Posterior cingulate gyrus (tissue), 11 donors: ENCODE data around the gene LDLRAD2.

Source experiments
- DNase-seq, 10 donors: peaks; one replicate each; pipeline versions ENCODE4 v3.0.0 to v3.0.0-alpha.2; 2020 to 2021; ENCODE audit warnings: mixed read lengths in 3 of 10
- intact Hi-C: fragments of 100-400 bp; cut with DNase I; formaldehyde crosslinking; loops from one replicate; pipeline ENCODE4 v1.15.1; 2023

LDLRAD2 gene

DNA sequence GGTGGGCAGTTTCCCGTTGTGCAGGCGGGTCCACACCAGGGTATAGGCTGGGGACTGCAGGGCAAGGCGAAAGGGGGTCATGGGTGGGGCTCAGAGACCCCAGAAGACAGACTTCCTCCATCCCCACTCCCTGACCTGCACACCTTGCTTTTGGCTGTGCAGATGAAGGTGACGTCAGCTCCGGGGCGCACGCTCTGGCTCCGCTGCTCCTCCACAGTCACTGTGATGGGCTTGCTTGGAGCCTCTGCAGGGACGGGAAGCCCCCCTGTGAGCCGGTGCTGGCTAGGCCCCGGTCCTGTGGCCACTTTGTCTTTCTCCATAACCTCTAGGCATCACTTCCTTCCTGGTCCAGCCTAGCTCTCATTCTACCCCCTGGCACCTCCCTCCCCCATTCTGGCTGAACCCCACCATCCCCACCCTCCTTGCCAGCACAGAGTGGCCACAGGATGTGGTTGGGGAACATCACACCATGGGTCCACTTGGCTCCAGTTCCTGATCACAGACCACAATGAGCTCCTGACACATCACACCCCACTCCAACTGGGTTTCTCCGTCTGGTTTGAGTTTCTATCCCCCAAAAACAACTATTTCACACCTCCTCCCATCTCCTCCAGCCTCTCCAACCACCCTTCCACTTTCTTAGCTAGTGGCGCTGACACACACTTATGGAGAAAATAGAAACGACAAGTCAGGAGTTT, 45.2 kb downstream of the LDLRAD2 start:
- DNase-seq: no peak
- intact Hi-C loops: no loop called here

DNA sequence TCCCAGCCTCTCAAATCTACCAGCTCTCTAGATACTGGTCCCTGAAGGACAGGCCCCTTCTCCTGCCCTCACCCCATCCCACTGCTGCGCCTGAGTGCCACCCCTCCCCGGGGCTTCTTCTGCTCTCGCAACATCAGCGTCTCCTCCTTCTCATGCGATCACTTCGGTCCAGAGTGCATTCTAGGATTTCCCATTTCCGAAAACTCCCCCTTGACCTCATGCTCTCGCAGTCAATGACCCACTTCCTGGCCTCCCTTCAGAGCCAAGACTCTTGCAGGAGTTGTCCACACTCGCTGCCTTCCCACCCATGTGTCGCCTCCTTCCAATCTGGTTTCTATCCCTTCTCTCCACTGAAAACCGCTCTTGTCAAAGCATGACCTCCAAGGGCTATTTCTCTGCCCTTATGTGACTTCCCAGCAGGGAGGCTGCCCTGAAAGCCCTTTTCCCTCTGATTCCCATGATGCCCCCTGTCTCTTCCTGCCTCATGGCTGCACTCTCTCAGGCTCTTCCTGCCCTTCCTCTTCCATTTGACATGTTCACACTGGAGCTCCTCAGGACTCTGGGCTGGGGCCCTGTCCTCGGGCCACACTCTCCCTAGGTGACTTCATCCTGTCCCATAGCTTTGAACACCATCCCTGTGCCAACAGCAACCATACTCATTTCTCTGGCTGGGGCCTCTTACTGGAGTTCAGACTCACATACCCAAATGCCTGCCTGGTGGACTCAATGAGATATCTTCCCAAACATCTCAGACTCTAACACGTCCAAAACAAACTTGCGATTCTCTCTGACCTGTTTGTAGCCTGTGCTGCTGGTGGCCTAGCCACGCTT, 46.0 kb downstream of the LDLRAD2 start:
- intact Hi-C loops: no loop called here
- DNase-seq: no peak

DNA sequence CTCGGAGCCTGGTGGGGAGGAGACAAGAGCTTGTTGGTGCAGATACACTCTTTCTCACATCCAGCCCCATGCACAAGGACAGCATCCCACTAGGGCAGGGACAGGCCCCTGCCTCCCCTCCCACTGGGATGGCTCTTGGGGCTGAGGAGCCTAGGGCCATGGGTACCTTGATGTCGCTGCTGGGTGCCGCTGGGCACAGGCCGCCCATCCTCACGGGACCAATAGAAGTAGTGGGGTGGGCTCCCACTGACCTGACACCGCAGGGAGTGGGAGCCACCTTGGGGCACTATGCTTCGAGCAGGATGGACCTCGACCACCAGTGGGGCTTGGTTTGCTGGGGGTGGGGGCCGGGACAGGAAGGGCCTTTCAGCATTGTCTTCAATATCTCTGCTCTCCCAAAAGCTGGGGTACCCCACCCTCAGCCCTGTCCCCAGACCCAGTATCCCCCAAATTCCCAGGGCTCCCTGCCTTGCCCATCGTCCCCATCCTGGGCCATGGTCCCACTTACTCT, 47.7 kb downstream of the LDLRAD2 start:
- intact Hi-C loops: no loop called here

DNA sequence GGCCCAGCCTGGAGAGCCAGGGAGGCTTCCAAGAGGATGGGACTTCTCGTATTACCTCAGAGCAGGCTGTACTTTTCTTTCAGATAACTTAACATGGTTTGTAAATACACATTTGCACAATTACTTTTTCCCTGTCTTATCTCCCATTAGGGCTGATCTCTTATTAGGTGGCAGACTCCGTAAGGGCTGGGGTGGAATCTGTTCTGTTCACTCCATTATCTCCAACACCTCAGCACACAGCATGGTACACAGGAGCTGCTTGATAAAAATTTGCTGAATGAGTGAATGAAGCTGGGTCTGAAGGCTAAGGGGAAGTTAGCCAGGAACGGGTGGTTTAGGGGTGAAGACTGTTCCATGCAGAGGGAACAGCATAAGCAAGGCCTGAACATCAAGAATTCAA, 48.9 kb downstream of the LDLRAD2 start:
- intact Hi-C loops: no loop called here
- DNase-seq: no peak

More for the DNA sequence above, 47.7 kb downstream of the LDLRAD2 start:
- DNase-seq: no peak

DNA sequence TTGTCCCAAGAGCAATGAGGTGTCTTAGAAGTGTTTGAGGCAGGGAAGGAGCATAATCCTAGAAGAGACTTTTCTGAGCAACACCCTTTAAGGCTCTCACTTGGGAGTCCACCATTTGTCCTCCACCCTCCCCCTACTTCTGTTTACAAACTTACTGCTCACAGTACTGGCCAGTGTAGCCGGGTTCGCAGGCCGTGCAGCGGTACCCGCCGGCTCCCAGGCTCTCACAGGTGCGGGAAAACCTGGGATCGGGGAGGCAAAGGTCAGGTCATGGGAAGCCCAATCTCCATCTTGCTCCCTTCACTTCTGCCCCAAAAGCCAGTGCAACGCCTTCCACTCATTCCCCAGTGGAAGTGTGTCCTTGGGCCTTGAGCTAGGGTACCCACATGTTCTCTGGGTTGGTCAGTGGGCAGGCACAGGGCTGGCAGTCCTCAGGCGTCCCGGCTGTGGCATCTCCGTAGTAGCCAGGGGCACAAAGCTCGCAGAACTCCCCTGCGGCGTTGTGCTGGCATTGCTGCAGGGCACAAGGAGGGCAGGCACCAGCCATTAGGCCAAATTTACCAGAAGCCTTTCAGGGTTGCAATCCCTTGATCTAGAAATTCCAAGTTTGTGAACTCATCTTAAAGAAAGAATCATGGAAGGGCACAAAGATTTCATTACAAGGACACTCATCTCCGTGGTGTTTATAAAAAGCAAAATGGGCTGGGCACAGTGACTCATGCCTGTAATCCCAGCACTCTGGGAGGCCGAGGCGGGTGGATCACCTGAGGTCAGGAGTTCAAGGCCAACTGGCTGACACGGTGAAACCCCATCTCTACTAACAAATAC, 49.8 kb downstream of the LDLRAD2 start:
- intact Hi-C loops: no loop called here

DNA sequence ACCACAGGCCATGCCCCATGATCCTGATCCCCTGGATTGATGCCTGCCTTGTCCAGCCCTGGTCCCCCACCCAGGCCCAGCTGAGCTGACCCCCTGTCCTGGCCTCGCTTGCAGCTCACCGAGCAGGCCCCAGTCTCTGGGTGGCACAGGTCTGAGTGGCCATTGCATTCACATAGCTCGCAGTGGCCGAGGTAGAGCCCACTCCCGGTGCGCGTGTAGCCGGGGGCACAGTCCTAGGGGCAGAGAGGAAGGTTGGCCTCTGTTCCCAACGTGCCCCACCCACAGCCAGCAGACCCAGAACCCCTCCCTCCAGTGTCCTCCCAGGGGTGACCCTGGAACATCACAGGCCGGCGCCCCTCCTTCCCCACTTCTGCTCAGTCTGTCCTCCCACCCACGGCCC, 51.9 kb downstream of the LDLRAD2 start:
- intact Hi-C loops: no loop called here
- DNase-seq: no peak

More for the DNA sequence above, 49.8 kb downstream of the LDLRAD2 start:
- DNase-seq: no peak

DNA sequence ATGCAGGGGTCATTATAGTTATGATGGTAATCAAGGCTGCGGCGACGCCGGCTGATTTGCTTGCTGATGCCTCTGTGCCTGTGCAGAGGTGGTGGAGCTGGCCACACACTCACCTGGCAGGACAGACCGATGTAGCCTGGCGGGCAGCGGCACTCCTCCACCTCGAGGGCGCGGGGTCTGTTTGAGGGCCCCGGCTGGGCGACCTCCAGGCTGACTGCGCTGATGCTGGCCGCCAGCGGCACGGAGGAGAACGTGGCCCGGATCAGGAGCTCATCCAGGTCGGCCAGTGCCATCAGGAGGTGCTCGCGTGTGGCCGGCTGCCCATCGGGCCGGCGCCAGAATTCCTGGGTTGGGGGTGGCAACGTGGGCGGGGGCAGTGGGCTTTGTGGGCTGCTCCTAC, 52.7 kb downstream of the LDLRAD2 start:
- peak in 1 of 10 donors; percentile 62 for DNase-seq
- intact Hi-C loops: no loop called here

DNA sequence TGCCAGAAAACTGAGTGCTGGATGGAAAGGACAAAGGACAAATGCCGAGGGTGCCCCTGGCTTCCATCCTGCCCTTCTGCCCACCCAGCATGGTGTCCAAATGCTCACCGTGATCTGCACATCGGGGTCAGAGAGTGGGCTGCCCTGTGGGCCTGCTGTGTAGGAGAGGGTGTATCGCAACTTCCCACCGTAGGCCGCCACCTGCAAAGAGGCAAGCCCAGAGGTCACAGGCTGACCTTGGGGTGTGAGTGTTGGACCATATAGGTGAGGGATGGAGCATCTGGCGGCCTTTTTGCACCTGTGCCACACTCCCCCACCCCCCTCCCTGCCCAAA, 53.5 kb downstream of the LDLRAD2 start:
- intact Hi-C loops: no loop called here
- peak in 1 of 10 donors; percentile 40 for DNase-seq

DNA sequence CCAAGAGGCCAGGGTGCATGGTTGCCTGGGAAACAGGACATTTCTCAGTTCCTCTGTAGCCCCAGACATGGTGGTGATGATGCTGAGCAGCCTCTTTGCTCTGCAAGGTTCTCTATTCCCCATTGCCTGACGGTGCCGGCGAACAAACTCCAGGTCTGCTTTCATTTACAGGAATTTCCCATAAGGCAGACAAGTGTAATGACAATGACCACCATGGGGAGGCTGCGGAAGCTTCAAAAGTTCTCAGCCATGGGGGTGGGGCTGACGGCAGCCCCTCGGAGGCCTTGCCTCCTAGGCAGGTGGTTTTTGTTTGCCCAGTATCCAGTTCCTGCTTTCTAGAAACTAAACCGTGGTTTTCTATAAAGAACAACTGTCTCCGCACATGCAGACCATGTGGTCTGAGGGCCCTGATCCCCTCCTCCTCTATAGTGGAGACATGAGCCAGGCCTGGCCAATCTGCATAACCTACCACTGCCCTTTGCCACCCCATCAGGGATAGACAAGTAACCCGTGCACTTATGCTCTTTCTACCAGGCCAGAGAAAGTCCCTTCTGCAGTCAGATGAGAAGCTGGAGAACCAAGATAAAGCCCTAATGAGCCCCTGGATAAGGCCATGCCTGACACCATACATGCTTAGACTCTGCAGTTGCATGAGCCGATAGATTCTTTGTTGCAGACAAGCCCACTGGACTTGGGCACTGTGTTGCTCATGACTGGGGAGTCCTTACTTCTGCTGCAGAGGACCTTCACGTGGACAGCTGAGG, 54.1 kb downstream of the LDLRAD2 start:
- DNase-seq: no peak
- intact Hi-C loops: no loop called here

DNA sequence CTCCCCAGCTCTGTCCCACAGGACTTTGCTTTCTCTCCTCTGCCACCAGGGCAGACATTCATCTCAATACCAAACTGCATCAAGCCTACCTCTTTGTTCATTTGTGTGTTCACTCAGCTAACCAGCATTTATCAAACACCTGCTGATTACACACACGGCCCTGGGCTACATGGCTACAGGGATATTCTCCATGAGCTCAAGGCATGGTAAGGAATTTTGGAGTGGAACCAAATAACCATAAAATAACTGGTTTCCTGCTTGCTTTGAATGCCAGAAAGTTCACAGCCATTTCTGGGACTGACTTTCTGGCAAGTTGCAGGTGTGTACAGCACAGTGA, 54.6 kb downstream of the LDLRAD2 start:
- intact Hi-C loops: no loop called here
- DNase-seq: no peak

DNA sequence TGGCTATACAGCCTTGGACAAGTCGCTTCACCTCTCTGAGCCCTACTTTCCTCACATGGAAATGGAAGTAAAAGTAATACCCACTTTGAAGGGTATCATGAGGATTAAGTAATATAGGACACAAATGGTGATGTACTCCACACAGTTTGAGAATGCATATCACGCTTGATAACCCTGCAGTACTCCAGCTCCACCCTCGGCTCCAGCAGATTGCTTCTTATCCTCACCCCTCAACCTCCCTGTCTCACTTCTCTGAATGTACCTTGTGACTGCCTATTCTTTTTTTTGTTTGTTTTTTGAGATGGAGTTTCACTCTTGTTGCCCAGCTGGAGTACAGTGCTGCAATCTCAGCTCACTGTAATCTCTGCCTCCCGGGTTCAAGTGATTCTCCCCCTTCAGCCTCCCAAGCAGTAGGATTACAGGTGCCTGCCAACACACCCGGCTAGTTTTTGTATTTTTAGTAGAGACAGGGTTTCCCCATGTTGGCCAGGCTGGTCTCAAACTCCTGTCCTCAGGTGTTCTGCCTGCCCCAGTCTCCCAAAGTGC, 55.5 kb downstream of the LDLRAD2 start:
- no peak for DNase-seq
- intact Hi-C loops: no loop called here

DNA sequence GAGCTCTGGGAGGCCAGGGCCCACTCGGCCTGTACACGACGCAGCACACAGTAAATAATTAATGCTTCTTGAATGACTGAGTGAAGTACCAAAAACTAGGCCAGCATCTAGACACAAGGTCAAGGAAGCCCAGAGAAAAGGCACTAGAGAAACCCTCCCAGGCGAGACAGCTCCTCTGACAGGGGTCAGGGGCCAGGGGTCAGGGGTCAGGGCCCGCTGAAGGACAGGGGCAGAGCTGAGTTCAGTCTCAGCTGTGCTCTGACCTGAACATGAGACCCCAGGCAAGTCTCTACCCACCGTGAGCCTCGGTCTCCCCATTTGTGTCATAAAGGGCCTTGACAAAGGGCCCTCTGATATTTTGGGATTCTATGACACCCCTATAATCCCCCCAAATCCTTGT, 56.4 kb downstream of the LDLRAD2 start:
- DNase-seq: no peak
- intact Hi-C loops: no loop called here

DNA sequence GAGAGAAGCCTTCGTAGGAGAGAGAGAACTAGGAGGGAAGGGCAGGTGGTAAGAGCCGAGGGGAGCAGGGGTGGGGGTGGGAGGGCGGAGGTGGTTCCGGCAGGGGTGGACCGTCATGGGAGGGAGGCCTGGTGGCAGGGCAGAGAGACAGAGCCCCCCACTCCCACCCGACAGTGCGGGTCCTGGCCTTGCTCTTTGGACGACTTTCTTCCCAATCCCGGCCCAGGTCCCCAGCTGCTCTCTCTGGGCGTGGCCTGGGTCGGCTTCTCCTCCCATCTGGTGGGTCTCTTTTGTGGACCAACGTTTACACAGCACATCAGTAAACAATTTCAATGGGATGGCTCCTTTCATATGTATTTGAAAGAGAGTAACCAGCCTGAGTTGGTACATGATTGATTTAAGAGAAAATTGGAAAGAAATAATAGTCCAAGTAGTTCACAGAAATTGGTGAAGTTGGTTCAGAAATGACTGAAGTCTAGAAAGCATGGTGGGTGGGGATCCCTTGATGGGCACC, 56.9 kb downstream of the LDLRAD2 start:
- peak in 1 of 10 donors; percentile 51 for DNase-seq
- intact Hi-C loops: no loop called here

DNA sequence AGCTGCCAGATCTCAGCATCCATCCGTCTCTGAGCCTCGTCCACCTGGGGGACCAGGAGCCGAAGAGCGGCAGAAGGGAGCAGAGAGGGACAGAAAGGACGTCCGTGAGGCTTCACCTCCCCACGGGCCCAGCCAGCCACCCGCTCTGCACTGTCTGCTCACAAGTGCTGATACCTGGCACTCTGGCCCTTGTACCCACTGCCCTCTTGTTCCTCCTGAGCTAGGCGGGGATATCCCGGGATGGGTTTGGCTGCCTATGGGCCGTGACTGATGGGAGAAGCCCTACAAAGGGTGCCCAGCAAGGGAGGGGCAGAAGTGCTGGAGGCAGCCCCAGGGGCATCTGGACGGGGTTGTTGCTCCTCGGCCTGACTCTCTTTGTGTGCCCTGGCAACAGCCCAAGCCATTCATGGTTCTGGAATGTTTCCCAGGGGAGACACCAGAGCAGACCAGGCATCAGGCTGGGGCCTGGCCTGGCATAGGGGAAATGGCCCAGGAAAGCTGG, 57.6 kb downstream of the LDLRAD2 start:
- DNase-seq: peak in 9 of 10 donors; percentile 43 to 95 (median 75)
- intact Hi-C loops: no loop called here

DNA sequence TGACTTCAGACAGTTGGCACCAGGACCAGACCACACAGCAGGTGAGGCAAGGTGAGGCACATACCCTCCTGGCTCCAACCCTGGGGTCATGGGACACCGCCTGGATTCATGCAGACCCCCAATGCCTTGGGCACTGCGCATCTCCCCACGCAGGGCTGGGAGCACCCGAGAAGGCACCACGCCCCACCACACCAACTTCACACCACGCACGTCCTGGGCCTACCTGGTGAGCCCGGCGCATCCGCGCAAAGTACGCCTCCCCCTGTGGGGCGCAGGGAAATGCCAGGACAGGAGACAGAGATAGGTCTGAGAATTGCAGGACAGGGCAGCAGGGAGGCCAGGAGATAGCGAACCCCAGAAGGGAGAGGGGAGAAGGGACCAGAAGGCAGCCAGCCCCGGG, 58.5 kb downstream of the LDLRAD2 start:
- no peak for DNase-seq

DNA sequence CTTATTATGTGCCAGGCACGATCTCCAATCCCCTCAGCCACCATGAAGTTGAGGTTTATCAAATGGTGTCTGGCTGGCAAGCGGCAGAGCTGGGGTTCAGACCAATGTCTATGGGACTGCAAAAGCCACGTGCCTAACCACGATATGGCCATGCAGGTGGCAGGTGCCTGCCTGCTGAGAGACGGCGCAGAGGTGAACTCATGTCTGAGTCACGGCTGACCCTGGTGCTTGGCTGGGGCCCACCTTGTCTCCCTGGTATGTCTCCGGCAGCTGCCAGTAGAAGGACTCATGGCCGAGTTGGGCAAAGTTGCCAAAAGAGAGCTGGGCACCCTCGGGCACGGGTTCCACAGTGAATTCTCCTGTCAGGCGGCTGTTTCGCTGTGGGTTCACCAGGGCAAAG, 59.9 kb downstream of the LDLRAD2 start:
- intact Hi-C loops: no loop called here
- peak in 1 of 10 donors; percentile 81 for DNase-seq

More for the DNA sequence above, 58.5 kb downstream of the LDLRAD2 start:
- intact Hi-C loops: no loop called here

DNA sequence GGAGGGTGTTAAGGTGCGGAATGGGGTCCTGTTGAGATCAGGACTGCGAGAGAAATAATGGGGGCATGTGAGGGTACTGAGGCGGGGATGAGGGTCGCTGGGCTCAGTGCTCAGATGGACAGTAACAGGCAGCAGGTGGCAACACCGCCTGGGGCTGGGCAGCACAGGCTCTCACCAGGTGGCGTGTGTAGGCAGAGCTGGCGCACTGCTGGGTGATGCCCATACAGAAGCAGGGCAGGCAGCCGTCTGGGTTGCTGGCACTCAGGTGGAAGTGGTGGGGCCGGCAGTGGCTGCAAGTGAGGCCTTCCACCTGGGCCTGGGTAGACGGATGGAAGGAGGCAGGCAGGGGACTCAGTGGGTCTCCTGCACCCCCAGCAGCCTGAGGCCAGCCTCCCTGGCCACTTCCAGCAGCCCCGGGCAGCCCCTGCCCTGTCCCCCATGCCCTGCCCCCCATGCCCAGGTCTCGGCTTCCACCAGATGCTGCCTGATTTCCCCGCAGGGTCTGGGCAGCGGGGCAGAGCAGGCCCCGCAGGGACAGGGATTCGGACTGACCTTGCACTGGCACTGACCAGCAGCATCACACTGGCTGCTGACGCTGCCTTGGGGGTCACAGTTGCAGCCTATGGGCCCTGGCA, 60.5 kb downstream of the LDLRAD2 start:
- DNase-seq: peak in 3 of 10 donors; percentile 28 to 80 (median 42)
- intact Hi-C loops: no loop called here

DNA sequence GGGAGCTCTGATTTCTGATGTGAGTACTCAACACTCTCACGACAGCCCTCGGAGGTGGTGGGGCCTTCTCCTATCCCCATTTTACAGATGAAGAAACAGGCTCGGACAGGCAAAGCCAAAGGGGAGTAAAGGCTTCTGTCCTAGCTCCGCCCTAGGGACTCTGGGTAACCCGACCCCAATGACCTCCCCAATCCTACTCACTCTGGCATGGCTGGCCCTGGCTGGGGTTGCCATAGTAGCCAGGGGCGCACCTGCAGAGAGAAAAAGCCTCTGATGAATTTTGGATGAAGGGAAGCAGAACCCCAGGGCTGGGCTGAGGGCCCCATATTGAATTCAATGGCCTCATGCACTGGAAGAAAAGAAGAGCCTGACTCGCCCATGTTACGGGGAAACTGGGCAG, 61.1 kb downstream of the LDLRAD2 start:
- no peak for DNase-seq
- intact Hi-C loops: no loop called here

DNA sequence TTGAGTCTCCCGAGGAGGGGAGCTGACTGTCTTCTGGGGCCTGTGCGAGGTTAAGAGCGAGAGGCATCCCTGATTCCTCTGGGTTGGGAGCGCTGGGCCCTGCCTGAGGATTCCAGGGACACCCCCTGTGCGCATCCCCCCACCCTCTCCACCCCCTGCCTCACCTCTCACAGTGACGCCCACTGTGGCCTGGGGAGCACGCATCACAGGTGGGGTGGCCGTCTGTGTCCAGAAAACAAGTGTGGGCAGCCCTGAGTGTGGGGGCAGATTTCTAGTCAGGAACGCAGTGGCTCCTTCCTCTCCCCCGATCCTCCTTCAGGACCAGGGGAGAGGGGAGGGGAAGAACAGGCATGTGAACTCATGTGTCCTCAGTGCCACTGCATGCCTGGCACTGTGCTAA, 61.7 kb downstream of the LDLRAD2 start:
- intact Hi-C loops: no loop called here
- DNase-seq: no peak
